ENCODE results near the gene RAB29.

DNA sequence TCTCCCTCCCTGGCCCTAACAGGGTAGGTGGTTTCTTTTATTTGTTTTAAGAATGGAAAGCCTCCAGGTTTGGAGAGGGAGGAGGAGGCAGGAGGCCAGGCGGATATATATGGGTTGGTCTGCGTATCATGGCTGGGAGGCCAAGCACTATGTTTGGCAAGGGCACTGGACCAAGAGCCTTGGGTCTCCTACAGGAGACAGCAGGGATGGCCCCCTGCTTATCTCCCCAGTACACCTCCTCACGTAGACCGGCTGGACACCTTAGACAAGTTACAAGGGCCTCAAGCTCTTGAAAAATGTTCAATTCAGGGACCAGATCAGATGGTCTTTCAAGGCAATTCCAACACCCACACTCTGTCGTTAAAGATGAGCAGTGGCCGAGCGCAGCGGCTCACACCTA, 26.8 kb upstream of the RAB29 start:
- TF ChIP-seq, protein P1, sequence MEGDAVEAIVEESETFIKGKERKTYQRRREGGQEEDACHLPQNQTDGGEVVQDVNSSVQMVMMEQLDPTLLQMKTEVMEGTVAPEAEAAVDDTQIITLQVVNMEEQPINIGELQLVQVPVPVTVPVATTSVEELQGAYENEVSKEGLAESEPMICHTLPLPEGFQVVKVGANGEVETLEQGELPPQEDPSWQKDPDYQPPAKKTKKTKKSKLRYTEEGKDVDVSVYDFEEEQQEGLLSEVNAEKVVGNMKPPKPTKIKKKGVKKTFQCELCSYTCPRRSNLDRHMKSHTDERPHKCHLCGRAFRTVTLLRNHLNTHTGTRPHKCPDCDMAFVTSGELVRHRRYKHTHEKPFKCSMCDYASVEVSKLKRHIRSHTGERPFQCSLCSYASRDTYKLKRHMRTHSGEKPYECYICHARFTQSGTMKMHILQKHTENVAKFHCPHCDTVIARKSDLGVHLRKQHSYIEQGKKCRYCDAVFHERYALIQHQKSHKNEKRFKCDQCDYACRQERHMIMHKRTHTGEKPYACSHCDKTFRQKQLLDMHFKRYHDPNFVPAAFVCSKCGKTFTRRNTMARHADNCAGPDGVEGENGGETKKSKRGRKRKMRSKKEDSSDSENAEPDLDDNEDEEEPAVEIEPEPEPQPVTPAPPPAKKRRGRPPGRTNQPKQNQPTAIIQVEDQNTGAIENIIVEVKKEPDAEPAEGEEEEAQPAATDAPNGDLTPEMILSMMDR (IDR thresholded peaks at IDR 0.05; ENCODE audit: extremely low read depth in 1 of 2, insufficient read depth in 1 of 2, low read depth in 1 of 2, low read length in 2 of 2): no peak
- no peak for TF ChIP-seq POLR2AphosphoS5 (IDR thresholded peaks at IDR 0.05; ENCODE audit: insufficient read depth, low read depth, low read length)
- no peak for TF ChIP-seq POLR2A (IDR thresholded peaks at IDR 0.05; ENCODE audit: low read depth, low read length)
- no peak for TF ChIP-seq EZH2 (IDR thresholded peaks at IDR 0.05; ENCODE audit: borderline replicate concordance, low read depth, low read length, severe bottlenecking)
- TF ChIP-seq, protein P2, sequence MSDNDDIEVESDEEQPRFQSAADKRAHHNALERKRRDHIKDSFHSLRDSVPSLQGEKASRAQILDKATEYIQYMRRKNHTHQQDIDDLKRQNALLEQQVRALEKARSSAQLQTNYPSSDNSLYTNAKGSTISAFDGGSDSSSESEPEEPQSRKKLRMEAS (IDR thresholded peaks at IDR 0.05; ENCODE audit: insufficient read depth, insufficient read length): no peak
- no peak for TF ChIP-seq FOS (IDR thresholded peaks at IDR 0.05; ENCODE audit: borderline replicate concordance, insufficient read depth, low read length)

Data from endothelial cell of umbilical vein (primary cell).